A549 (cell line): ENCODE data around the gene SLC6A6. TPM values are rescaled to one million over a fixed set of nuclear protein-coding genes. Genes with fewer than 3 reads are reported as not detected.

Experiments used
- ATAC-seq, 2 experiments: fragments of 200-7000 bp in 1 of 2; fragments of >200 bp in 1 of 2; cut with Nextera tagmentation in 1 of 2; cut with Tn5 transposase in 1 of 2; 3 replicates each; pipeline versions ENCODE4 v1.8.0 to v1.9.1; 2018 to 2020; ENCODE audit warnings: mild to moderate bottlenecking in 1 of 2, moderate library complexity in 1 of 2
- CTCF ChIA-PET: fragments of 300-600 bp; sonication (Branson Sonifier 250); formaldehyde crosslinking; extraction: SDS; loops from one replicate; lab custom pipeline; 2021; ENCODE audit warnings: antibody characterized with exemption, inconsistent platforms; lab: Yijun Ruan, JAX
- POLR2A ChIA-PET: fragments of 350-600 bp; formaldehyde crosslinking; extraction: SDS; loops from one replicate; lab custom pipeline; 2021; ENCODE audit warnings: antibody characterized with exemption, inconsistent platforms; lab: Yijun Ruan, JAX
- DNase-seq, 2 experiments: peaks; one replicate each; pipeline versions ENCODE4 v3.0.0 to v3.0.0-alpha.2; 2011 to 2016; ENCODE audit warnings: low read depth in 1 of 2, low spot score in 1 of 2
- FAIRE-seq: peaks from 2 replicates; lab custom pipeline; 2011; peaks lifted over from hg19 to GRCh38; lab: Jason Lieb, UNC
- H3K27ac ChIP-seq, 2 experiments: fragments of >200 bp; sonication (Bioruptor Twin); formaldehyde crosslinking; 3 replicates each; pipeline ENCODE4 v1.5.1; 2016 to 2017
- H3K4me1 ChIP-seq: fragments of >200 bp; sonication (Bioruptor Twin); formaldehyde crosslinking; 3 replicates; pipeline ENCODE4 v1.6.1; 2016
- H3K4me2 ChIP-seq: fragments of >200 bp; sonication (Bioruptor Twin); formaldehyde crosslinking; 3 replicates; pipeline ENCODE4 v1.6.1; 2016
- H3K4me3 ChIP-seq: fragments of >200 bp; sonication (Bioruptor Twin); formaldehyde crosslinking; 3 replicates; pipeline ENCODE4 v1.5.1; 2016
- H3K9me3 ChIP-seq: fragments of >200 bp; sonication (Bioruptor Twin); formaldehyde crosslinking; 3 replicates; pipeline ENCODE4 v1.6.1; 2016
- CEBPB ChIP-seq, 2 experiments: fragments of >200 bp in 1 of 2; sonication (Bioruptor Twin) in 1 of 2; formaldehyde crosslinking in 1 of 2; IDR thresholded peaks; 2 replicates each; pipeline ENCODE4 v1.6.1; 2012 to 2016
- CHD4 ChIP-seq: fragments of 200-600 bp; sonication (generic); IDR thresholded peaks from 2 replicates; pipeline ENCODE4 v1.6.1; 2016; ENCODE audit warnings: antibody characterized with exemption, mild to moderate bottlenecking, borderline replicate concordance
- CTCF ChIP-seq: fragments of >200 bp; sonication (Bioruptor Twin); formaldehyde crosslinking; IDR thresholded peaks from 3 replicates; pipeline ENCODE4 v1.5.1; 2016
- E2F6 ChIP-seq: IDR thresholded peaks from 2 replicates; pipeline ENCODE4 v1.6.1; 2012; ENCODE audit warnings: low read depth, borderline replicate concordance
- EP300 ChIP-seq, 2 experiments: fragments of >200 bp; sonication (Bioruptor Twin); formaldehyde crosslinking; IDR thresholded peaks; 2 replicates in 1 of 2; 3 replicates in 1 of 2; pipeline ENCODE4 v1.6.1; 2016 to 2017
- FOSL2 ChIP-seq, 2 experiments: fragments of 450-650 bp in 1 of 2; fragments of >200 bp in 1 of 2; sonication (Bioruptor Twin) in 1 of 2; formaldehyde crosslinking; IDR thresholded peaks; 2 replicates each; pipeline versions ENCODE4 v1.5.0 to v1.6.1; 2016 to 2020; ENCODE audit warnings: mild to moderate bottlenecking in 1 of 2, moderate library complexity in 1 of 2
- JUN ChIP-seq, 2 experiments: fragments of >200 bp; sonication (Bioruptor Twin); formaldehyde crosslinking; IDR thresholded peaks; 2 replicates in 1 of 2; 3 replicates in 1 of 2; pipeline ENCODE4 v1.6.1; 2016 to 2017
- KDM5A ChIP-seq: fragments of 200-600 bp; sonication (generic); IDR thresholded peaks from 2 replicates; pipeline ENCODE4 v1.6.1; 2016; ENCODE audit warnings: antibody characterized with exemption, mild to moderate bottlenecking
- MAFK ChIP-seq: fragments of 450-650 bp; IDR thresholded peaks from 2 replicates; pipeline ENCODE4 v1.6.1; 2014; ENCODE audit not compliant: partially characterized antibody
- NR3C1 ChIP-seq: fragments of >200 bp; sonication (Bioruptor Twin); formaldehyde crosslinking; IDR thresholded peaks from 3 replicates; pipeline ENCODE4 v1.6.1; 2017
- RAD21 ChIP-seq, 2 experiments: fragments of >200 bp in 1 of 2; sonication (Bioruptor Twin) in 1 of 2; formaldehyde crosslinking in 1 of 2; IDR thresholded peaks in 1 of 2; conservative IDR thresholded peaks in 1 of 2; 2 replicates in 1 of 2; 3 replicates in 1 of 2; pipeline ENCODE4 v1.6.1; 2012 to 2018; ENCODE audit warnings: inconsistent platforms in 1 of 2
- RARB ChIP-seq: fragments of 250-450 bp; sonication (Bioruptor Pico); IDR thresholded peaks from 2 replicates; pipeline ENCODE4 v1.8.0; 2021; ENCODE audit warnings: mild to moderate bottlenecking, moderate library complexity
- SMC3 ChIP-seq: fragments of >200 bp; sonication (Bioruptor Twin); formaldehyde crosslinking; IDR thresholded peaks from 3 replicates; pipeline ENCODE4 v1.6.1; 2018; ENCODE audit warnings: inconsistent platforms
- SREBF2 ChIP-seq: fragments of 450-650 bp; IDR thresholded peaks from 2 replicates; pipeline ENCODE4 v1.6.1; 2014; ENCODE audit warnings: mild to moderate bottlenecking, moderate library complexity
- ZNF302 ChIP-seq: fragments of 250-450 bp; sonication (Bioruptor Pico); IDR thresholded peaks from 2 replicates; pipeline ENCODE4 v1.9.0; 2021; ENCODE audit warnings: inconsistent platforms, mild to moderate bottlenecking, moderate library complexity
- ZSCAN20 ChIP-seq: fragments of 250-450 bp; sonication (Bioruptor Pico); IDR thresholded peaks from 2 replicates; pipeline ENCODE4 v1.8.0; 2022; ENCODE audit warnings: mild to moderate bottlenecking, moderate library complexity
- WGBS: methylation state at CpG from one replicate; pipeline ENCODE4 v1.1.6; 2017; ENCODE audit errors: missing lambda C conversion rate; 5-methylcytosine and 5-hydroxymethylcytosine counted together
- polyA plus RNA-seq, 4 experiments: library from polyadenylated mRNA; depleted of rRNA in 3 of 4; stranded (reverse); fragments of >200 nt; fragmentation: RNase III in 1 of 4; extraction: RNeasy Plus Mini Kit Qiagen cat#74134 plus additional on column Dnase treatment in 1 of 4; gene quantifications; 2 replicates in 3 of 4; 3 replicates in 1 of 4; pipeline ENCODE4 v1.2.3, GENCODE V29; 2011 to 2017

Gene SLC6A6
- polyA plus RNA-seq, 2 of the 4 experiments (the other 2 are of a cell fraction): 73.3 to 73.8 TPM

- H3K4me3 ChIP-seq: peak overlapping the region; percentile 75
- H3K9me3 ChIP-seq: no peaks in the 10 kb centered on the region
- WGBS: 16% methylated on average over 10 of the region's 10 CpGs
- POLR2A ChIA-PET: interaction anchor here (0.8 to 1.7 kb wide), 2 partner anchors 10 to 48 kb away, joined by 5 to 7 read pairs; no protein-coding TSS in a partner anchor
- peak overlapping the region; percentile 94 for H3K4me2 ChIP-seq
- peaks cover 66% of the 10 kb centered on the region for H3K4me1 ChIP-seq
- DNase-seq (peak in 1 of 2 experiments; percentile 49), ATAC-seq (peak; percentile 5; a peak in 3 of 6 replicates)
- peak overlapping the region; percentile 92 to 98 for H3K27ac ChIP-seq
- TF ChIP-seq ZSCAN20 (CRISPR knock-in tag) (no peak), SMC3 (0 out of 3 replicates have a peak, but pooled peaks have one; percentile 12), FOSL2 (IDR thresholded peaks at IDR 0.05) (no peak), FOSL2 (CRISPR knock-in tag; IDR thresholded peaks at IDR 0.05) (peak; percentile 13; the same call in 1 of the 2 replicates), JUN (IDR thresholded peaks at IDR 0.05) (no peak), CTCF (peak; percentile 25; the same call in 2 of the 3 replicates), E2F6 (no peak)
- TF ChIP-seq, all 56 proteins: peak for 3
- CTCF ChIA-PET: interaction anchor here (0.7 to 3.7 kb wide), 14 partner anchors 10 to 202 kb away, joined by 3 to 19 read pairs (median 4); no protein-coding TSS in a partner anchor
- no peak for FAIRE-seq
Measured at GRCh38 chr3:14405360-14406238, 3.2 kb downstream of the SLC6A6 start.

GRCh38 chr3:14406336-14406735, 3.9 kb downstream of the SLC6A6 start:
- H3K4me1 ChIP-seq: peaks cover 73% of the 10 kb centered on the region
- 50% methylated on average over 5 of the region's 5 CpGs for WGBS
- CTCF ChIA-PET: interaction anchor here (0.6 to 3.7 kb wide), 9 partner anchors 9 to 1164 kb away, joined by 3 to 19 read pairs (median 5); no protein-coding TSS in a partner anchor
- TF ChIP-seq ZNF302 (CRISPR knock-in tag) (no peak), MAFK (no peak)
- FAIRE-seq (no peak), ATAC-seq (no peak), DNase-seq (no peak)
- H3K4me2 ChIP-seq: peak overlapping the region; percentile 94
- peak overlapping the region; percentile 92 to 98 for H3K27ac ChIP-seq
- POLR2A ChIA-PET: no interaction called here
- no peaks in the 10 kb centered on the region for H3K9me3 ChIP-seq
- H3K4me3 ChIP-seq: peak overlapping the region; percentile 75; the same call in 2 of the 3 replicates

- no peaks in the 10 kb centered on the region for H3K9me3 ChIP-seq
- 55% methylated on average over 3 of the region's 3 CpGs for WGBS
- FAIRE-seq (no peak), ATAC-seq (no peak), DNase-seq (no peak)
- peak overlapping the region; percentile 92 to 98 for H3K27ac ChIP-seq
- TF ChIP-seq KDM5A: no peak
- no peak for TF ChIP-seq NR3C1
- 0 out of 2 replicates have a peak, but pooled peaks have one; percentile 18 for TF ChIP-seq CHD4
- no peak for TF ChIP-seq SREBF2
- no peak overlapping the region for H3K4me3 ChIP-seq
- CTCF ChIA-PET: interaction anchor here (0.6 to 3.7 kb wide), 6 partner anchors 9 to 1163 kb away, joined by 3 to 19 read pairs (median 4); no protein-coding TSS in a partner anchor
- peak overlapping the region; percentile 94 for H3K4me2 ChIP-seq
- peaks cover 75% of the 10 kb centered on the region for H3K4me1 ChIP-seq
- POLR2A ChIA-PET: no interaction called here
Measured at GRCh38 chr3:14406766-14407165, 4.4 kb downstream of the SLC6A6 start.

GRCh38 chr3:14407203-14407602, 4.8 kb downstream of the SLC6A6 start:
- Histone ChIP-seq H3K27ac (peak overlapping the region; percentile 92 to 98), H3K4me3 (no peak overlapping the region), H3K4me2 (peak overlapping the region; percentile 94), H3K9me3 (no peaks in the 10 kb centered on the region), H3K4me1 (peaks cover 76% of the 10 kb centered on the region)
- ATAC-seq: no peak
- no peak for TF ChIP-seq RAD21 (conservative IDR thresholded peaks at IDR 0.05 in 1 of 2, IDR thresholded peaks at IDR 0.05 in 1 of 2)
- no peak for TF ChIP-seq KDM5A
- TF ChIP-seq RARB: no peak
- no peak for TF ChIP-seq ZSCAN20 (CRISPR knock-in tag)
- TF ChIP-seq EP300 (IDR thresholded peaks at IDR 0.05): no peak
- no peak for TF ChIP-seq CEBPB (IDR thresholded peaks at IDR 0.05)
- no peak for DNase-seq
- 78% methylated on average over 5 of the region's 5 CpGs for WGBS
- ChIA-PET CTCF (interaction anchor here (0.6 to 3.7 kb wide), 4 partner anchors 8 to 1163 kb away, joined by 3 to 19 read pairs (median 4); no protein-coding TSS in a partner anchor), POLR2A (no interaction called here)
- FAIRE-seq: no peak
